CD4-positive, alpha-beta T cell treated with Interleukin-1 beta for 1 hour (primary cell): ENCODE data around the gene GABARAP.

Experiments
- DNase-seq, 2 donors: peaks; one replicate each; pipeline ENCODE4 v3.0.0-alpha.2; 2020 to 2022

Gene GABARAP

DNA sequence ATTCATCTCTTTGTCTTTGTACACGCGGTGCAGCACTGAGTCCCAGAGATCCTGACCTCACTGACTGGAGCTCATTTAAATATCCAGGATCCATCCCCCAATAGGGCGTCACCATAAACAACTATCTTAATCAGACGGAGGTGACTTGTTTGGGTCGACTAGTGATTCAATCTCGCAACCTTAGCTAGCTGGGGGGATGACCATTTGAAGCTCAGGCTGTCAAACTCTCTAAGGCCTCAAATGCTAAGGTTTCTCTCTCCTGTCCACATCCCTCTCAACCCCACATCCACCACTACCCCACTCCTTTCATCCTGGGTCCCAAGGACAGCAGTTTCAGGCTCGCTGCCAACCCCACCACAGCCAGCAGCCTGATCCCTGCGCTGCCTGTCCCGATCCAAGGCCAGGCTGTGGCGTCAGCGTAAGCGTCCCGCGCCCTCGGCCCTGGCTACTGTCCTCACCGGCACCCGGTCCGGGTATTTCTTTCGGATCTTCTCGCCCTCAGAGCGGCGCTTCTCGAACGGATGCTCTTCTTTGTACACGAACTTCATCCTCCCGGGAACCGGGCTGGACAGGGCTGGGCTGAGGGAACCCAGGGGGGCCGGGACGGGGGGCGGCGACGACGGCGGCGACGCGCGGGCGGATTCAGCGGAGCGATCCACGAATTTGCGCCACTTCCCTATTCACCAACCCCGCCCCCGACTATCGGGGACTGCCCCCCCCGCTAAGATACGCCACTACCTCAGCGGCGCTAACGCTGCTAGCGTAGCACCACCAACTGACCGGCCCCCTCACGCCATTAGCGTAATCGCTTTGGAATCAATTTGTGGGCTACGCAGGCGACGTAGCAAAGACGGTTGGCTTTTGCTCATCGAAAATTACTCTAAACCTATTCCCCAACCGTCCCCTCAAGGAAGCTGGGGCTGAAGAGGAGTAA is at the start of gene GABARAP:
Gene GABARAP, minus strand, starts transcription at position 667 of the 934 bp plus-strand sequence. Its CDS starts 119 bp downstream, at position 548.
- DNase-seq: peak; percentile 90 to 94

DNA sequence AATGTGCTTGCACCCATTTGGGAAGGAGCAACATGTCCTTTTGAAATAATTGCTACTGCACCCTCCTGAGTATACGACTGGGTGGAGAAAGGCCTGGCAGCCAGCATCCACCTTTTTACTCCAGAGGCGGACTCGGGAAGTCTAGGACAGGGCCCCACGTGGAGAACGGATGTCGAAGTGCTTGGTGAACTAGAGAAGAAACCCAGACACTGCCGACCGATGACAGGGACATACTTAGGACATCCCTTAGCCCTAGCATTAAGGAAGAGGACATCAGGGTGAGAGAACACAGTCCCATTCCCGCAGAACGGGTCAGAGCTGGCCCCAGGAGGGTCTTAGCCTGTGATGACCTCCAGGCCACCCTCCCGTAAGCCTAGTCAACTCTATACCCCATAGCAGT is 48.4 kb upstream of the GABARAP start:
- no peak for DNase-seq

DNA sequence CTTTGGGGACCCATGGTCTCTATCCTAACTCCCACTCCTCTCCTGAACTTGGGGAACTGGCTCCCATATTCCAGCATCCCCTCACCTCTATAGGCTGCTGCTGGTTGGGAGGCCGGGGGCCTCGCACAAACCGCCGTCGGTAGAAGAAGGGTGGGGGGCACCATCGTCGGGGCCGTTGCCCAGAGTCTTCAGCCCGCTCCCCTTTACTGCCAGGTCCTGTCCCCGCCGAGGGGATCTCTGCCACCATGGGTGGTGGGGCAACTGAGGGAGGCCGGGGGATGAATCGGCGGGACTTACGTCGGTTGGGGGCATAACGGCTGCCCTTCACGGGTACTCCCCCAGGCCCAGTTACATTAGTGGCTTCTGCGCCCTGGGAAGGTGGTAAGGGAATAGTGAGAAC is 47.9 kb upstream of the GABARAP start:
- DNase-seq: no peak

DNA sequence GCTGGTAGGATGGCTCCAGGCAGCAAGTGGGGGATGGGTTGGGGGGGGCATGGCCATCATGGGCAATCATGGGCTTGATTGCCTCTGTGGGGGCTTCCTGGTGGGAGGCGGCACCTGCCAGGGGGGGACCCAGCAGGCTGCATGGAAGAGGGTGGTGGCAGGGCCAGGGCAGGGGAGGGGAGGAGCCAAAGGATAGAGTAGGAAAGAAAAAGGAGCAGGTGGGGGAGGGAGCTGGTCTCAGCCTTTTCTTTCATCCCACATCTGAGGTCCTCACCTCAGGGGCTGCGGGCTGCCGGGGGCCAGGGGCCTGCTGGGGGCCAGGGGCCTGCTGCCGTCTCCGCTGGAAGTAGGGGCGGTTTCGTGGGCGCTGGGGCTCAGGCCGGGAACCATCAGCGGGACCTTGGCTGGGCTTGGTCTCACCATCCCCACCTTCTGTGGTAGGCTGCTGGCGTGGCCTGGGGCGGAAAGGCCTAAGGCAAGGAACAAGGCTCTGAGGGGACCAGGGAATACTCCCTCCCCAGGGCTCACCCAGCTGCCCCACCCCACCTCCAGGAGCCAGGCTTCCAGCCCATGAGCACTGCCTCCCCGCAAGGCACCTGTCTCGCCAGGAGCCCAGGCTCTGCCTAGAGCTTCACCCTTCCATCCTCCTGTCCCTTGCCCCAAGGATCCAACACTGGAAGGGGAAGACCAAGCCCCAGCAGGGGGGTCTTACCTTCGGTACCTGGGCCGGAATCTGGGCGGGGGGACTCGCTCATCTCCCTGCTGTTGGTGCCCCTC is 47.2 kb upstream of the GABARAP start:
- no peak for DNase-seq

DNA sequence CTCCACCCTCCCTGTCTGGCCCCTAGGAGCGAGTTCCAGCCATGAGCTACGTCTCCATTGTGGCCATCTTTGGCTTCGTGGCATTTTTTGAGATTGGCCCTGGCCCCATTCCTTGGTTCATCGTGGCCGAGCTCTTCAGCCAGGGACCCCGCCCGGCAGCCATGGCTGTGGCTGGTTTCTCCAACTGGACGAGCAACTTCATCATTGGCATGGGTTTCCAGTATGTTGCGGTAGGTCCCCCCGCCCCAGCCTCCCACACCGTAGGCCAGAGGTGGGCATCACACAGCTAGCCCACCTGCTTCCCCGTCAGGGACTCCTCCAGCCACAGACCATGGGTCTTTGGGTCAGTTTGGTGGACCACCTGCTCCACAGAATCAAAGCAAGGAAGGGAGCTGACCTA is 43.4 kb upstream of the GABARAP start:
- no peak for DNase-seq

DNA sequence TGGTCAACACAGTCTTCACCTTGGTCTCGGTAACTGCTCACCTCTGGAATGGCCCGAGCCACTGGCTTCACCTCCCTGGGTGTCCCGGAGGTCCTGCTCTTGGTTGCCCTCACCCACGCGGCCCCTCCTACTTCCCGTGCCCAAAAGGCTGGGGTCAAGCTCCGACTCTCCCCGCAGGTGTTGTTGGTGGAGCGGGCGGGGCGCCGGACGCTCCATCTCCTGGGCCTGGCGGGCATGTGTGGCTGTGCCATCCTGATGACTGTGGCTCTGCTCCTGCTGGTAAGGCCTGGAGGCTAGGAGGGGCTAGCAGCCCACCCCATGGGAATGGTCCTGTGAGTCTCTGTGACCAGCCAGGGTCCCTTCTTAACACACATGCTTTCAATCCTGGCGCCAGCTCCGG is 42.7 kb upstream of the GABARAP start:
- no peak for DNase-seq

DNA sequence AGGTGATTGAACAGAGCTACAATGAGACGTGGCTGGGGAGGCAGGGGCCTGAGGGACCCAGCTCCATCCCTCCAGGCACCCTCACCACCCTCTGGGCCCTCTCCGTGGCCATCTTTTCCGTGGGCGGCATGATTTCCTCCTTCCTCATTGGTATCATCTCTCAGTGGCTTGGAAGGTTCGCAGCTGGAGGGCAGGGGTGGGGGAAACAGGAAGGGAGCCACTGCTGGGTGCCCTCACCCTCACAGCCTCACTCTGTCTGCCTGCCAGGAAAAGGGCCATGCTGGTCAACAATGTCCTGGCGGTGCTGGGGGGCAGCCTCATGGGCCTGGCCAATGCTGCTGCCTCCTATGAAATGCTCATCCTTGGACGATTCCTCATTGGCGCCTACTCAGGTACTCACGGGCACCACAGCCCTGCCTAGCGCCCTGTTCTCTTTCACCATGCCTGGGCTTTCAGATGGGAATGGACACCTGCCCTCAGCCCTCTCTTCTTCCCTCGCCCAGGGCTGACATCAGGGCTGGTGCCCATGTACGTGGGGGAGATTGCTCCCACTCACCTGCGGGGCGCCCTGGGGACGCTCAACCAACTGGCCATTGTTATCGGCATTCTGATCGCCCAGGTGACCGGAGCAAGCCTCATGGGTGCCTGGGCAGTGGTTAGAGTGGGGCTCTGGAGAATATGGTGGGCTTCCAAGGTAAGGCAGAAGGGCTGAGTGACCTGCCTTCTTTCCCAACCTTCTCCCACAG is 41.4 kb upstream of the GABARAP start:
- no peak for DNase-seq

DNA sequence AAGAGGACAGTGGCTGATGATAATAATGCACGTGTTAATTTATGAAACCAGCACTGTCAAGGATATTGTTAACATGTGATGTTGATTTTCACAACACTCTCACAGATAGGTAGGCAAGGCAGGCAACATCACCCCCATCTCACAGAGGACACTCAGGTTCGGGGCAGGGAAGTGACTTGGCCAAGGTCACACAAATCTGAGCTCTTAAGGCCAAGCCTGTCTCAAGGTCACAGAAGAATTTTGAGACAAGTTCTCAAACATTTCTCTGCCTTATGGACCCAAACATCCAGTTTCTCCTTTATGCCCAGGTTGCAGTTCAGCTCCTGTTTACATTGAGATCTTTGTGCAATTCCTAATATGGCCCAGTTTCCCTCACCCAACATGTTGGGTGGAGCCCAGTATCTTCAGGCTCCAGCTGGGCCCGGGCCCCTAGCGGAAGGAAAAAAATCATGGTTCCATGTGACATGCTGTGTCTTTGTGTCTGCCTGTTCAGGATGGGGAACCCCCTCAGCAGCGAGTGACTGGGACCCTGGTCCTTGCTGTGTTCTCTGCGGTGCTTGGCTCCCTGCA is 40.6 kb upstream of the GABARAP start:
- DNase-seq: no peak

DNA sequence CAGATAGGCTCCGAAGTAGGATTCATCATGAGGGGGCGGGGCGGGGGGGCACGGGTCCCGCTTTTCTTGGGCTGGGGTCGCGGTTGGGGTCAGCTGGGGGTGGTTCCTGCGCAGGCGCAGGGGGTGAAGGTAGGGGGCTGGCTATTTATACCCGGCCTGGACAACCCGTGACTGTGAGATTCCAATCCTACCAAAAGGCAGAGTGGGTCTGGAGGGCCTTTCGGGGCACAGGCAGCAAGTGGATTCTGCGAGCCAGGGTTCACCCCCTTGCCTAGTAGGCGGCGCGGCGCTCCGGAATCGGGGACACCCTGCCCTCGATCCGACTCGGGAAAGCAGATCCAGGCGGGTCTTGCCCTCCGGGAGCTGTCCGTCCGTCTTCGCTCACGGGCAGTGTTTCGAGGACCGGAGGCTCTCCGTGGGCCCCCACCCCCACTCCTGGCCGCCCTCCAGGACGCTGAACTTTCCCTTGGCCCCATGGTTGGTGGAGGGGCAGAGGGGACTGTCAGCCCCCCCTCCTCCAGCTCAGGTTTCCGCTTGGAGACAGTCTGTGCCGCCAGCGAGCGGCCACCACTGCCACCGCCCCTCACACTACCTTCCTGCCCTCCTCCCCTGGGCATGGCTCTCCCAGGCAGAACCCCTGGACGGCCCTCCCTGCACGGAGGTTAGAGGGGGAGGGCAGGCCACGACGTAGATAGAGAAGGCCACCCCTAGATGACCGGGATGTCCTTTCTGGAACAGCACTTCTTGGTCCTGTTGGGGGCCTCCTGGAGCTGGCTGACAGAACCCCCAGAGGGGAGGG is 39.9 kb upstream of the GABARAP start:
- DNase-seq: no peak

DNA sequence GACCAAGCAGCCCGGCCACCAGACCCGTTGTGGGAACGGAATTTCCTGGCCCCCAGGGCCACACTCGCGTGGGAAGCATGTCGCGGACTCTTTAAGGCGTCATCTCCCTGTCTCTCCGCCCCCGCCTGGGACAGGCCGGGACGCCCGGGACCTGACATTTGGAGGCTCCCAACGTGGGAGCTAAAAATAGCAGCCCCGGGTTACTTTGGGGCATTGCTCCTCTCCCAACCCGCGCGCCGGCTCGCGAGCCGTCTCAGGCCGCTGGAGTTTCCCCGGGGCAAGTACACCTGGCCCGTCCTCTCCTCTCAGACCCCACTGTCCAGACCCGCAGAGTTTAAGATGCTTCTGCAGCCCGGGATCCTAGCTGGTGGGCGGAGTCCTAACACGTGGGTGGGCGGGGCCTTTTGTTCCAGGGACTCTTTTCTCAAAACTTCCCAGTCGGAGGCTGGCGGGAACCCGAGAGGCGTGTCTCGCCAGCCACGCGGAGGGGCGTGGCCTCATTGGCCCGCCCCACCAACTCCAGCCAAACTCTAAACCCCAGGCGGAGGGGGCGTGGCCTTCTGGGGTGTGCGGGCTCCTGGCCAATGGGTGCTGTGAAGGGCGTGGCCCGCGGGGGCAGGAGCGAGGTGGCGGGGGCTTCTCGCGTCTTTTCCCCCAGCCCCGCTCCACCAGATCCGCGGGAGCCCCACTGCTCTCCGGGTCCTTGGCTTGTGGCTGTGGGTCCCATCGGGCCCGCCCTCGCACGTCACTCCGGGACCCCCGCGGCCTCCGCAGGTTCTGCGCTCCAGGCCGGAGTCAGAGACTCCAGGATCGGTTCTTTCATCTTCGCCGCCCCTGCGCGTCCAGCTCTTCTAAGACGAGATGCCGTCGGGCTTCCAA is 39.1 kb upstream of the GABARAP start, which contains the start of gene SLC2A4:
Gene SLC2A4, plus strand, starts transcription at position 645 of the 879 bp plus-strand sequence. Its CDS starts 217 bp downstream, at position 862.
- peak; percentile 89 to 90 for DNase-seq

DNA sequence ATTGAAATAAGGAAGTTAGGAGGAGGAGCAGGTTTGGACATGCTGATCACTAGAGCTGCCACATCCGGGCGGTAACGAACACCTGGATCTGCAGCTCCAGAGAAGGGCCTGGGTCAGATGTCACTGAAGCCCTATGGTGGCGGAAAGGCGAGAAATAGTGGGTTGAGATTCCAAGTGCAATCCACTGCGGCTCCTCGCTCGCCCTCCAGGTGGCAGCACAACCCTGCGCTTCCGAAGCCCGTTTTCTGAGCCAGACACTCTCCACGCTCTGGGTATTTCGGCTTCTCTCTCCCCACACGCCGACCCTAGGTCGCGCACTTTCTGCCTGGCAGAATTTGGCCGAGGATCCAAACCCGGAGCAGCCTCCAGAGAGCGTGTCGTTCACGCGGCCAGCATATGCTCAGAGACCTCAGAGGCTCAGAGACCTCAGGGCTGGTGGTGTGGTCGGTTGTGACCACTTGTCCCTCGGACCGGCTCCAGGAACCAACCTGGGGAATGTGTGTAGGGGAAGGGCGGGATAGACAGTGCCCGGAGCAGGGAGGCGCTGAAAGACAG is 38.3 kb upstream of the GABARAP start:
- peak; percentile 82 to 88 for DNase-seq

DNA sequence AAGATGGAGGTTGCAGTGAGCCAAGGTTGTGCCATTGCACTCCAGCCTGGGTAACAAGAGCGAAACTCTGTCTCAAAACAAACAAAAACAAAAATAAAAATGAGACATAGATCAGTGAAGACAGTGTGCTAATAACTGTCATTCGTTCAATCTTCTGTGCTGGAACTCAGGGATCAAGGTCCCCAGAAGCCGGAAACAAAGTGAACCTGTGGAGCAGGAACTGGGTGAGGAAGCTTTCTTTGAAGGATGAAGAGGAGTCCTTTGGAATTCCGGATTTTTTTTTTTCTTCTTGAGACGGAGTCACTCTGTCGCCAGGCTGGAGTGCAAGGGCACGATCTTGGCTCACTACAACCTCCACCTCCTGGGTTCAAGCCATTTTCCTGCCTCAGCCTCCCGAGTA is 37.2 kb upstream of the GABARAP start:
- no peak for DNase-seq

DNA sequence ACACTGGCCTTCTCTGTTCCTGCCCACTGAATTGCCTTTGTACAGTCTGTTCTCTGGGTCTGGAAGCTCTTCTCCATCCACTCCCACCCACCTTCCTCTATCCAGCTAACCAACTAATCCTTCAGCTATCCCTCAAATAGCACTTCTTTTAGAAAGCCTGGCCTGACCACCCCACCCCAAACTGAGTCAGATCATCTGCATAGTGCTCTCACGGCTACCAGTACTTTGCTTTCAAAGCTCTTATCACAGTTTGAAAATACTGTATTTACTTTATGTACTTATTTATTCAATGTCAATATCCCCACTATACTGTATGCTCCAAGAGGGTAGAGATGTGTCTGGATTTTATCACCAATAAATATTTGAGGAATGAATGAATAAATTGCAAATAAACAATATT is 24.5 kb upstream of the GABARAP start:
- no peak for DNase-seq

DNA sequence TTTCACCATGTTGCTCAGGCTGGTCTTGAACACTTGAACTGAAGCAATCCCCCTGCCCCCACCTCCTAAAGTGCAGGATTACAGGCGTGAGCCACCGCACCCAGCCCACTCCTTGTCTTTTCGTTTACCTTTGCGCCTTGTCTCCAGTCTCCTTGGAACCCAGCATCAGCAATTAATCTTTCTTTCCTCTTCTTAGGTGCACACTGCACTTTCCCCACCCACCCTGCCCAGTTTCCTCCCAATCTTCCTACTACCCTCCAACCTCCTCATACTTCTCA is 21.5 kb upstream of the GABARAP start:
- no peak for DNase-seq

DNA sequence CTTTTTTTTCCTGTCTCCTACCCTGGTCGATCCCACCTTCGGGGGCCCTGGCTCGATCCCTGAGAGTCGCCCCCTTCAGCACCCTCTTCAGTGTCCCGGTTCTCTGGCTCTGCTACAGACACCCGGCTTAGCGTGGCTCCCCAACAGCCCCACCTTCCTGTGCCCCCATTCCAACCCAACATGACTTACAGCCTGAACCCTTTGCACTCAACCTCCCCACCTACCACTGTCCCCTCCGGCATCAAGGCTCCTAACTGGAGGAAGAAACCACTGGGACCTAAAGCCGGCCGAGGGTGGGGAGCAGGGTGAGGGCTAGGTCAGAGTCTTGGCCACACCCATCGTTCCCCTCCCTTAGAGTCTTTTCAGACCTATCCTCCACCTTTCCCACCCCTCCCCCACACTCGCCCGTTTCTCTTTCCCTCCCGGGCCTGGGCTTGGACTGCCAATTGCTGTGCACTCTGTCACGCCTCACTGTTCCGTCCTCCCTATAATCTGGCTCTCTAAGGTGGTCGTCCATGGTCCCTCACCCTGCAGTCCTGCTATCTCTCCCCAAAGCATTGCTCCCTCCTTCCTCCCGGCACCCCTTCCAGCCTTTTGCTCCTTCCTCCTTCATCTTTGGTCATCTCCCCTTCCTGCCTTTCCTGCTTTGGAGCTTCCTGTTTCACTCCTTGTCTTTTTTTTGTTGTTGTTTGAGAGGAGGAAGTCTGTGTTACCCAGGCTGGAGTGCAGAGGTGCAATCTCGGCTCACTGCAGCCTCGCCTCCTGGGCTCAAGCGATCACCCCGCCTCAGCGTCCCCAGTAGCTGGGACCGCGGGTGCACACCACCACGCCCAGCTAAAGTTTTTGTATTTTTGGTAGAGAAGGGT is 20.9 kb upstream of the GABARAP start:
- no peak for DNase-seq

DNA sequence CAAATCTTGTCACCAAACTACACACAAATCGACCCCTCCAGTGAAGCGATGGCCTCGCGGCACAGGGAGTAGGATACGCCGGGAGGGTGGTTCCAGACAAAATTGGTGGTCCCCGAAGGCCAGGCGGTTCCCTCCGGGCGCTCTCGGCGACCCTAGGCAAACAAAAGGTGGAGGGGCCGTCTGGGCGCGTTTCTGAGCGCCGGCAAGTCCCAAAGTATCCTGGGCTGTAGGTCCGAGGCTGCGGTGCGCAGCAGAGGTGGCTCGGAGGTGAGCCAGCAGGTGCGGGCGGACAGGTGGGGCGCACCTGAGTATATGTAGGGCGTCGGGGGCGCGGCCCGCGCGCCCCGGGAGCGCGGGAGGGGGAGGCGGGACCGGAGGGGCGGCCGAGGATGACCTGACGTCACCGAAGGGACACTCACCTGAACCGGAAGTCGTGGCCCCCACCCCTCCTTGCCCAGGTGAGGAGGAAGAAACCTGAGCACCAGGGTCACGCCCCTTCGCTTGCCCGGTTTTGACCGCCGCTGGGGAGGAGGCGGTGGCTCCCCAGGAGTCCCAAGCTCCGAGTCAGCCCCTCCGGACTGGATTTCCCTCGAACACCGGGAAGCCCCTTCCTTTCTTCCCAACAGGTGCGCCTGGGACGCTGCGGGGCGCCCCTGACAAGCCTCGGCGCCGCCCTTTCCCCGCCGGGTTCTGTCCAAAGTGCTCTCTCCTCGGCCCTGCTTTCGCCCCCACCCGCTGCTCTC is 20.1 kb upstream of the GABARAP start, which contains the start of gene CLDN7:
Gene CLDN7, minus strand, starts transcription at position 287 of the 743 bp plus-strand sequence. CDS start 435 bp downstream, outside the sequence.
- no peak for DNase-seq

DNA sequence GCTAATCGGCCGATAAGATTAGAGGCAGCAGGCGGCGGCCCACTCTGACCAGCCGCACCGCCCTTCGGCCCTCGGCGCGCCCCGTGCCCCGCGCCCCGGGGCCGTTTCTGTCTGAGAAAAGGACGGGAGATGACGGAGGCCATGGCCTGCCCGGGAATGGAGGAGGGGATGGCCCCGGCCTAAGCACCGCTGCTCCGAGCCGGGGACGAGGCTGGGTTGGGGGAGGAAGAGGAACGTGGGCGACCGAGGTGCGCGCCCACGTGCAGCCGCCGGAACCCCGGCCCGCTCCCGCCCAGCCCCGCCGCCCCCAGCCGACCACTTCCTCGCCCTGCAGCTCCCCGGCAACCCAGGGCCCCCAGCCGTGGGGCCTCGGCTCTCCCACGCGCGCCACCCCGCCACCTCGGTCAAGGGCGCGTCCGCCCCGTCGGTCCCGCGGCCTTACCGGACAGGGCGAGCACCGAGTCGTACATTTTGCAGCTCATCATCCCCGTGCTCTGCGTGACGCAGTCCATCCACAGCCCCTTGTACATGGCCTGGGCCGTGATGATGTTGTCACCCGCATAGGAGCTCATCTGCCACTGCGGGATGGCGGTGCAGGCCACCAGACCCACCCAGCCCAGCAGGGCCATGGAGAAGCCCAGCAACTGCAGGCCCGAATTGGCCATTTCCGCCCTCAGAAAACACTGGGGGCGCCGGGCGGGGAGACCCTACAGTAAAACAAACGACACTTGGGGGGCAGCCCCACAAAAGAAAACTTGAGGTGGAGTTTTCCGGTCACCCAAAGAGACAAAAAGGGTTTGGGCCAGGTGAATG is 19.3 kb upstream of the GABARAP start:
- peak in 1 of 2 donors; percentile 32 for DNase-seq
